Measurements from ENCODE around the gene LRRC75B. TPM values are rescaled to one million over a fixed set of nuclear protein-coding genes. Genes with fewer than 3 reads are reported as not detected.

LRRC75B gene
- total and polyA plus RNA-seq, 2 of the 13 experiments (the other 11 are each of a cell fraction or from before 2014, with no cell fraction given): 11.8 to 34.8 TPM

- no peak for DNase-seq (ENCODE audit: low spot score)
- Histone ChIP-seq H3K9me3 (ENCODE audit: low read length) (no peaks in the 10 kb centered on the region), H3K79me2 (ENCODE audit: insufficient read depth, low read length) (peaks cover 10% of the 10 kb centered on the region), H3K4me3 (replicated peaks in 1 of 3; ENCODE audit: insufficient read depth in 1 of 3, low read depth in 2 of 3, low read length in 3 of 3) (peak overlapping the region; percentile 79 to 88 (median 84)), H3K27ac (ENCODE audit: extremely low read length, insufficient read depth, low read length) (peak overlapping the region; percentile 75), H4K20me1 (ENCODE audit: insufficient read depth, low read length) (no peaks in the 10 kb centered on the region), H3K27me3 (ENCODE audit: control insufficient read depth in 1 of 2, insufficient read depth in 2 of 2, low read length in 2 of 2) (no peaks in the 10 kb centered on the region; a peak in 1 of 5 replicates), H3K4me1 (ENCODE audit: insufficient read depth, low read length) (peaks cover 80% of the 10 kb centered on the region), H3K36me3 (replicated peaks in 1 of 2; ENCODE audit: control insufficient read depth in 1 of 2, insufficient read depth in 2 of 2, low read length in 2 of 2) (peaks cover 6 to 14% of the 10 kb centered on the region in 2 experiments; a peak in 4 of 5 replicates), H2AFZ (ENCODE audit: low read length) (no peak overlapping the region), H3K9ac (ENCODE audit: insufficient read depth, low read depth, low read length) (peak overlapping the region; percentile 94), H3K4me2 (ENCODE audit: low read depth, low read length) (peak overlapping the region; percentile 95)
- in situ Hi-C loops (cut with HindIII; ENCODE audit: extremely low pct_ligation_motif_present, low pct_unique_long_range_greater_than_20kb): loop anchor here (5.0 kb wide), 1 partner anchor 35 kb away; the partner anchor contains the start of genes GUCD1 and SNRPD3
- BruUV-seq (replicated peaks): TSS peak; percentile 74
- 7% methylated on average over 24 of the region's 33 CpGs for WGBS (ENCODE audit: low lambda C conversion rate)
- CTCF ChIA-PET (ENCODE audit: low intra/inter-chr PET ratio, low total read pairs): no interaction called here
- intact Hi-C loops (cut with micrococcal nuclease; ENCODE audit: unreplicated experiment): no loop called here
- FAIRE-seq: no peak
- POLR2A ChIA-PET: interaction anchor here (0.9 to 5.7 kb wide), 14 partner anchors 8 to 87 kb away, joined by 3 to 76 read pairs (median 6); partner anchors contain the start of genes GGT1, GUCD1 and SNRPD3
- no peak for ATAC-seq
- no peak for TF ChIP-seq ZBED4 (CRISPR knock-in tag; IDR thresholded peaks at IDR 0.05; ENCODE audit: borderline replicate concordance)
- no peak for TF ChIP-seq MTA3 (CRISPR knock-in tag; IDR thresholded peaks at IDR 0.05)
- no peak for TF ChIP-seq SRSF9 (IDR thresholded peaks at IDR 0.05; ENCODE audit: borderline replicate concordance, insufficient read depth, low read depth, low read length, poor library complexity, severe bottlenecking)
- no peak for TF ChIP-seq ZNF296 (CRISPR knock-in tag; conservative IDR thresholded peaks at IDR 0.05)
- TF ChIP-seq ATF1 (CRISPR knock-in tag; IDR thresholded peaks at IDR 0.05): no peak
- TF ChIP-seq SNAI1 (CRISPR knock-in tag; IDR thresholded peaks at IDR 0.05; ENCODE audit: borderline replicate concordance): no peak
- no peak for TF ChIP-seq STAT5B (CRISPR knock-in tag; IDR thresholded peaks at IDR 0.05)
- TF ChIP-seq ZNF879 (CRISPR knock-in tag; IDR thresholded peaks at IDR 0.05): 0 out of 2 replicates have a peak, but pooled peaks have one; percentile 17
- TF ChIP-seq MTERF4 (CRISPR knock-in tag; IDR thresholded peaks at IDR 0.05): peak; percentile 35; the same call in 1 of the 2 replicates
- TF ChIP-seq ZMYM4 (CRISPR knock-in tag; IDR thresholded peaks at IDR 0.05): no peak
- TF ChIP-seq TCF7 (IDR thresholded peaks at IDR 0.05; ENCODE audit: low read depth): no peak
- TF ChIP-seq GPN1 (CRISPR knock-in tag; IDR thresholded peaks at IDR 0.05; ENCODE audit: borderline replicate concordance): no peak
- TF ChIP-seq ZNF790 (CRISPR knock-in tag; IDR thresholded peaks at IDR 0.05; ENCODE audit: borderline replicate concordance): 0 out of 2 replicates have a peak, but pooled peaks have one; percentile 33
Measured at GRCh38 chr22:24592058-24592850, 619 bp downstream of the LRRC75B start.

All from HepG2 (cell line).